SK-N-SH treated with all-trans-retinoic acid at 6 μM for 48 hours (cell line): ENCODE data around the gene CPLX4.

Experiments
- ATAC-seq: fragments of 200-7000 bp; cut with Tn5 transposase; 3 replicates; pipeline ENCODE4 v1.9.1; 2020; ENCODE audit warnings: mild to moderate bottlenecking, moderate library complexity
- ARNTL ChIP-seq: fragments of 450-650 bp; formaldehyde crosslinking; IDR thresholded peaks from 2 replicates; pipeline ENCODE4 v1.5.0; 2020; ENCODE audit warnings: low read depth, mild to moderate bottlenecking, moderate library complexity, borderline replicate concordance
- BACH2 ChIP-seq: fragments of 250-450 bp; sonication (Bioruptor Pico); IDR thresholded peaks from 2 replicates; pipeline ENCODE4 v1.9.0; 2021; ENCODE audit warnings: mild to moderate bottlenecking, borderline replicate concordance
- CSDC2 ChIP-seq: fragments of 250-450 bp; sonication (Bioruptor Pico); IDR thresholded peaks from 2 replicates; pipeline ENCODE4 v1.5.0; 2020; ENCODE audit warnings: mild to moderate bottlenecking, moderate library complexity
- ESRRG ChIP-seq: fragments of 250-450 bp; sonication (Bioruptor Pico); IDR thresholded peaks from 2 replicates; pipeline ENCODE4 v1.6.1; 2021; ENCODE audit warnings: mild to moderate bottlenecking
- GLIS3 ChIP-seq: fragments of 250-450 bp; sonication (Bioruptor Pico); IDR thresholded peaks from 2 replicates; pipeline ENCODE4 v1.5.0; 2020; ENCODE audit warnings: mild to moderate bottlenecking, moderate library complexity
- ISL1 ChIP-seq: fragments of 250-450 bp; sonication (Bioruptor Pico); IDR thresholded peaks from 2 replicates; pipeline ENCODE4 v2.1.2; 2022; ENCODE audit warnings: mild to moderate bottlenecking, moderate library complexity
- PPARA ChIP-seq: fragments of 250-450 bp; sonication (Bioruptor Pico); IDR thresholded peaks from 2 replicates; pipeline ENCODE4 v1.5.0; 2020; ENCODE audit warnings: mild to moderate bottlenecking, borderline replicate concordance
- RARB ChIP-seq: fragments of 250-450 bp; sonication (Bioruptor Pico); IDR thresholded peaks from 2 replicates; pipeline ENCODE4 v1.8.0; 2021; ENCODE audit warnings: mild to moderate bottlenecking, moderate library complexity
- SNAI2 ChIP-seq: fragments of 250-450 bp; sonication (Bioruptor Pico); IDR thresholded peaks from 2 replicates; pipeline ENCODE4 v1.5.0; 2020; ENCODE audit warnings: mild to moderate bottlenecking, moderate library complexity
- TCF4 ChIP-seq: fragments of 250-450 bp; sonication (Bioruptor Pico); IDR thresholded peaks from 2 replicates; pipeline ENCODE4 v1.8.0; 2021; ENCODE audit warnings: mild to moderate bottlenecking, moderate library complexity, borderline replicate concordance
- TOX ChIP-seq: fragments of 250-450 bp; sonication (Bioruptor Pico); IDR thresholded peaks from 2 replicates; pipeline ENCODE4 v1.8.0; 2021; ENCODE audit warnings: mild to moderate bottlenecking, moderate library complexity, borderline replicate concordance
- ZFP3 ChIP-seq: fragments of 250-450 bp; sonication (Bioruptor Pico); IDR thresholded peaks from 2 replicates; pipeline ENCODE4 v1.5.0; 2020; ENCODE audit warnings: mild to moderate bottlenecking, moderate library complexity
- ZFP30 ChIP-seq: fragments of 450-650 bp; formaldehyde crosslinking; IDR thresholded peaks from 2 replicates; pipeline ENCODE4 v1.5.0; 2022; ENCODE audit warnings: mild to moderate bottlenecking, moderate library complexity
- ZNF565 ChIP-seq: fragments of 450-650 bp; formaldehyde crosslinking; conservative IDR thresholded peaks from 2 replicates; pipeline ENCODE4 v1.5.0; 2020; ENCODE audit warnings: low read depth, mild to moderate bottlenecking, moderate library complexity
- ZNF70 ChIP-seq: fragments of 450-650 bp; formaldehyde crosslinking; IDR thresholded peaks from 2 replicates; pipeline ENCODE4 v1.5.0; 2020; ENCODE audit warnings: mild to moderate bottlenecking, moderate library complexity
- ZNF8 ChIP-seq: fragments of 450-650 bp; formaldehyde crosslinking; IDR thresholded peaks from 2 replicates; pipeline ENCODE4 v1.5.0; 2020; ENCODE audit warnings: mild to moderate bottlenecking, moderate library complexity
- TF ChIP-seq, protein P1 (sequence below): fragments of 250-450 bp; sonication (Bioruptor Pico); IDR thresholded peaks from 2 replicates; pipeline ENCODE4 v1.5.1; 2020; ENCODE audit warnings: low read depth, mild to moderate bottlenecking, moderate library complexity
- TF ChIP-seq, protein P2 (sequence below): fragments of 250-450 bp; sonication (Bioruptor Pico); IDR thresholded peaks from 2 replicates; pipeline ENCODE4 v1.8.0; 2020; ENCODE audit warnings: mild to moderate bottlenecking, moderate library complexity, borderline replicate concordance
- TF ChIP-seq, protein P3 (sequence below): fragments of 250-450 bp; sonication (Bioruptor Pico); IDR thresholded peaks from 2 replicates; pipeline ENCODE4 v1.8.0; 2021; ENCODE audit warnings: low read depth, mild to moderate bottlenecking, moderate library complexity, borderline replicate concordance
- TF ChIP-seq, protein P4 (sequence below): fragments of 250-450 bp; sonication (Bioruptor Pico); IDR thresholded peaks from 2 replicates; pipeline ENCODE4 v1.5.1; 2021; ENCODE audit warnings: mild to moderate bottlenecking, moderate library complexity
- TF ChIP-seq, protein P5 (sequence below): fragments of 250-450 bp; sonication (Bioruptor Pico); IDR thresholded peaks from 2 replicates; pipeline ENCODE4 v1.5.0; 2020; ENCODE audit warnings: mild to moderate bottlenecking, moderate library complexity

CPLX4 gene

DNA sequence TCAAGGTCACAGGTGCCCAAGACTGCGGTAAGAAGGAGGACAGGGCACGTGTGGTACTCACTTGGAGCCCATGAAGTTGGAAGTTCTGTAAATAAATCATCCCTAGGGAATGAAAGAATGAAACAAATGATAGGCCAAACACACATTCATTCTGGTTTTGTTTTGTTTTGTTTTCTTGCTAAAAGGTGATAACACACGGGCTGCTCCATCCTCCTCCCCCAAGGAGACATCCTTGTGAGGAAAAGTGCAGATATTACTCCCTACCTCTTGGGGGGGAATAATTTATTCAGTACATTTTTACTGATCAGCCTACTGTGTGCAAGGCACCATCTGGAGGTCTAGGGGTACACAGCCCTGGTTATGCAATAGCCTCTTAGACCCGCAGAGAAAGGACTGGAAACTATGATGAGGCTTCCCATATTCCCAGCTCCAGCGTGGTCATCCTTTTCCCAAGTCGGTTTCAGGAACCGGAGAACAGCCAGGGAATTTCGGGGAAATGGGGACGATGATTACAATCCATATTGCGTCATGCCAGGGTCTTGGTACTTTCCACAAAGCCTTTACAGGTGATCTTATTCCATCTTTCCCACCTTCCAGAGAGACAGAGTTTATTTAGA lies 51.5 kb downstream of the CPLX4 start:
- ATAC-seq = no peak
- TF ChIP-seq CSDC2 (no peak), PPARA (no peak), ZFP3 (CRISPR knock-in tag) (no peak), ZNF70 (no peak), ZFP30 (CRISPR knock-in tag) (no peak), ZNF565 (CRISPR knock-in tag) (no peak), ARNTL (CRISPR knock-in tag) (no peak)
- TF ChIP-seq, protein P1, sequence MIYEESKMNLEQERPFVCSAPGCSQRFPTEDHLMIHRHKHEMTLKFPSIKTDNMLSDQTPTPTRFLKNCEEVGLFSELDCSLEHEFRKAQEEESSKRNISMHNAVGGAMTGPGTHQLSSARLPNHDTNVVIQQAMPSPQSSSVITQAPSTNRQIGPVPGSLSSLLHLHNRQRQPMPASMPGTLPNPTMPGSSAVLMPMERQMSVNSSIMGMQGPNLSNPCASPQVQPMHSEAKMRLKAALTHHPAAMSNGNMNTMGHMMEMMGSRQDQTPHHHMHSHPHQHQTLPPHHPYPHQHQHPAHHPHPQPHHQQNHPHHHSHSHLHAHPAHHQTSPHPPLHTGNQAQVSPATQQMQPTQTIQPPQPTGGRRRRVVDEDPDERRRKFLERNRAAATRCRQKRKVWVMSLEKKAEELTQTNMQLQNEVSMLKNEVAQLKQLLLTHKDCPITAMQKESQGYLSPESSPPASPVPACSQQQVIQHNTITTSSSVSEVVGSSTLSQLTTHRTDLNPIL (CRISPR knock-in tag) = no peak

DNA sequence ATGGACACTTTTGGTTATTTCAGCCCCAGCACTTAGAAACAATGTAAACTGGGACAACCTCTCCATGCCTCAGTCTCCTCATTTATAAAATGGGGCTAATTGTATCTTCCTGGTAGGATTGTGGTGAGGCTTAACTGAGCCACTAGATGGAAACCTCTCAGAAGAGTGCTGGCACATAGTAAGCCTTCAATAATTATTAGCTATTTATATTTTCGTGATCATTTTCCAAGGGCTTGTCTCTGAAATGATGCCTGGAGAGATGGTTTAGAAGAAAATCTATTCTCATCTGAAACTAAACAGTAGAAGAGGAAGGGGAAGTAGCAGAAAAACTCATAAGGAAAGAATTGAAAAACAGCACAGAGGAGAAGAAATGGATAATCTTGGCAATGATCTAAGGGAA lies 52.0 kb downstream of the CPLX4 start:
- TF ChIP-seq ZFP3 (CRISPR knock-in tag) (no peak), TCF4 (no peak), GLIS3 (CRISPR knock-in tag) (no peak), ZNF70 (no peak), ZNF8 (CRISPR knock-in tag) (no peak), ARNTL (CRISPR knock-in tag) (no peak), CSDC2 (no peak), RARB (CRISPR knock-in tag) (no peak), ZFP30 (CRISPR knock-in tag) (no peak), BACH2 (CRISPR knock-in tag) (no peak), ISL1 (CRISPR knock-in tag) (no peak), TOX (CRISPR knock-in tag) (no peak), ESRRG (CRISPR knock-in tag) (no peak)
- TF ChIP-seq, protein P2, sequence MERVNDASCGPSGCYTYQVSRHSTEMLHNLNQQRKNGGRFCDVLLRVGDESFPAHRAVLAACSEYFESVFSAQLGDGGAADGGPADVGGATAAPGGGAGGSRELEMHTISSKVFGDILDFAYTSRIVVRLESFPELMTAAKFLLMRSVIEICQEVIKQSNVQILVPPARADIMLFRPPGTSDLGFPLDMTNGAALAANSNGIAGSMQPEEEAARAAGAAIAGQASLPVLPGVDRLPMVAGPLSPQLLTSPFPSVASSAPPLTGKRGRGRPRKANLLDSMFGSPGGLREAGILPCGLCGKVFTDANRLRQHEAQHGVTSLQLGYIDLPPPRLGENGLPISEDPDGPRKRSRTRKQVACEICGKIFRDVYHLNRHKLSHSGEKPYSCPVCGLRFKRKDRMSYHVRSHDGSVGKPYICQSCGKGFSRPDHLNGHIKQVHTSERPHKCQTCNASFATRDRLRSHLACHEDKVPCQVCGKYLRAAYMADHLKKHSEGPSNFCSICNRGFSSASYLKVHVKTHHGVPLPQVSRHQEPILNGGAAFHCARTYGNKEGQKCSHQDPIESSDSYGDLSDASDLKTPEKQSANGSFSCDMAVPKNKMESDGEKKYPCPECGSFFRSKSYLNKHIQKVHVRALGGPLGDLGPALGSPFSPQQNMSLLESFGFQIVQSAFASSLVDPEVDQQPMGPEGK = no peak
- TF ChIP-seq, protein P3, sequence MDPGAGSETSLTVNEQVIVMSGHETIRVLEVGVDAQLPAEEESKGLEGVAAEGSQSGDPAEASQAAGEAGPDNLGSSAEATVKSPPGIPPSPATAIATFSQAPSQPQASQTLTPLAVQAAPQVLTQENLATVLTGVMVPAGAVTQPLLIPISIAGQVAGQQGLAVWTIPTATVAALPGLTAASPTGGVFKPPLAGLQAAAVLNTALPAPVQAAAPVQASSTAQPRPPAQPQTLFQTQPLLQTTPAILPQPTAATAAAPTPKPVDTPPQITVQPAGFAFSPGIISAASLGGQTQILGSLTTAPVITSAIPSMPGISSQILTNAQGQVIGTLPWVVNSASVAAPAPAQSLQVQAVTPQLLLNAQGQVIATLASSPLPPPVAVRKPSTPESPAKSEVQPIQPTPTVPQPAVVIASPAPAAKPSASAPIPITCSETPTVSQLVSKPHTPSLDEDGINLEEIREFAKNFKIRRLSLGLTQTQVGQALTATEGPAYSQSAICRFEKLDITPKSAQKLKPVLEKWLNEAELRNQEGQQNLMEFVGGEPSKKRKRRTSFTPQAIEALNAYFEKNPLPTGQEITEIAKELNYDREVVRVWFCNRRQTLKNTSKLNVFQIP (CRISPR knock-in tag) = no peak
- TF ChIP-seq, protein P1 (CRISPR knock-in tag) = no peak
- TF ChIP-seq, protein P4, sequence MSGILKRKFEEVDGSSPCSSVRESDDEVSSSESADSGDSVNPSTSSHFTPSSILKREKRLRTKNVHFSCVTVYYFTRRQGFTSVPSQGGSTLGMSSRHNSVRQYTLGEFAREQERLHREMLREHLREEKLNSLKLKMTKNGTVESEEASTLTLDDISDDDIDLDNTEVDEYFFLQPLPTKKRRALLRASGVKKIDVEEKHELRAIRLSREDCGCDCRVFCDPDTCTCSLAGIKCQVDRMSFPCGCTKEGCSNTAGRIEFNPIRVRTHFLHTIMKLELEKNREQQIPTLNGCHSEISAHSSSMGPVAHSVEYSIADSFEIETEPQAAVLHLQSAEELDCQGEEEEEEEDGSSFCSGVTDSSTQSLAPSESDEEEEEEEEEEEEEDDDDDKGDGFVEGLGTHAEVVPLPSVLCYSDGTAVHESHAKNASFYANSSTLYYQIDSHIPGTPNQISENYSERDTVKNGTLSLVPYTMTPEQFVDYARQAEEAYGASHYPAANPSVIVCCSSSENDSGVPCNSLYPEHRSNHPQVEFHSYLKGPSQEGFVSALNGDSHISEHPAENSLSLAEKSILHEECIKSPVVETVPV (CRISPR knock-in tag) = no peak
- TF ChIP-seq, protein P5, sequence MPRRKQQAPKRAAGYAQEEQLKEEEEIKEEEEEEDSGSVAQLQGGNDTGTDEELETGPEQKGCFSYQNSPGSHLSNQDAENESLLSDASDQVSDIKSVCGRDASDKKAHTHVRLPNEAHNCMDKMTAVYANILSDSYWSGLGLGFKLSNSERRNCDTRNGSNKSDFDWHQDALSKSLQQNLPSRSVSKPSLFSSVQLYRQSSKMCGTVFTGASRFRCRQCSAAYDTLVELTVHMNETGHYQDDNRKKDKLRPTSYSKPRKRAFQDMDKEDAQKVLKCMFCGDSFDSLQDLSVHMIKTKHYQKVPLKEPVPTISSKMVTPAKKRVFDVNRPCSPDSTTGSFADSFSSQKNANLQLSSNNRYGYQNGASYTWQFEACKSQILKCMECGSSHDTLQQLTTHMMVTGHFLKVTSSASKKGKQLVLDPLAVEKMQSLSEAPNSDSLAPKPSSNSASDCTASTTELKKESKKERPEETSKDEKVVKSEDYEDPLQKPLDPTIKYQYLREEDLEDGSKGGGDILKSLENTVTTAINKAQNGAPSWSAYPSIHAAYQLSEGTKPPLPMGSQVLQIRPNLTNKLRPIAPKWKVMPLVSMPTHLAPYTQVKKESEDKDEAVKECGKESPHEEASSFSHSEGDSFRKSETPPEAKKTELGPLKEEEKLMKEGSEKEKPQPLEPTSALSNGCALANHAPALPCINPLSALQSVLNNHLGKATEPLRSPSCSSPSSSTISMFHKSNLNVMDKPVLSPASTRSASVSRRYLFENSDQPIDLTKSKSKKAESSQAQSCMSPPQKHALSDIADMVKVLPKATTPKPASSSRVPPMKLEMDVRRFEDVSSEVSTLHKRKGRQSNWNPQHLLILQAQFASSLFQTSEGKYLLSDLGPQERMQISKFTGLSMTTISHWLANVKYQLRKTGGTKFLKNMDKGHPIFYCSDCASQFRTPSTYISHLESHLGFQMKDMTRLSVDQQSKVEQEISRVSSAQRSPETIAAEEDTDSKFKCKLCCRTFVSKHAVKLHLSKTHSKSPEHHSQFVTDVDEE (CRISPR knock-in tag) = no peak
- ATAC-seq = no peak

DNA sequence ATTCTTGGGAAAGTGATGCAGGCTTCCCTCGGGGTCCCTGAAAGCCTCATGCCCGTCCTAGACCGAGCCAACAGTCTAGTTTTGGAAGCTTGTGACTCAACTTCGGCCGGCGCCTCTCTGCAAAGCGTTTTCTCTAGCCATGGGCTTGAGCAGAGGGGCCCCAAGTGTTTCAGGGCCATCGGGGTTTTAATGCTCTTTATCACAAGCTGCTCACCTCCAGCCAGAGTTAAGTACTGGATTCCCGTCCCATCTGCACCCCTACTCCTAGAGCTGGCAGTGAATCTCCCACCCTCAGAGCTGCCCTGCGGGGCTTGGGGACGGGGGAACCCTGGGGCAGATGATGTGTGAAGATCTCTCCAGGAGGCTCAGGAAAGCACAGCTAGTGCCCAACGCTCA lies 52.5 kb downstream of the CPLX4 start:
- TF ChIP-seq CSDC2 = no peak
- TF ChIP-seq SNAI2 = no peak
- TF ChIP-seq, all 23 proteins: peak for 0
- no peak for ATAC-seq
